GM18498 (cell line): ENCODE measurements around the gene RHBDD1.

Experiments used
- ATAC-seq: cut with Tn5 transposase; IDR thresholded peaks from one replicate; pipeline ENCODE4 v1.9.1; 2021; ENCODE audit warnings: mild to moderate bottlenecking, moderate library complexity; ENCODE audit not compliant: unreplicated experiment

The RHBDD1 gene

DNA sequence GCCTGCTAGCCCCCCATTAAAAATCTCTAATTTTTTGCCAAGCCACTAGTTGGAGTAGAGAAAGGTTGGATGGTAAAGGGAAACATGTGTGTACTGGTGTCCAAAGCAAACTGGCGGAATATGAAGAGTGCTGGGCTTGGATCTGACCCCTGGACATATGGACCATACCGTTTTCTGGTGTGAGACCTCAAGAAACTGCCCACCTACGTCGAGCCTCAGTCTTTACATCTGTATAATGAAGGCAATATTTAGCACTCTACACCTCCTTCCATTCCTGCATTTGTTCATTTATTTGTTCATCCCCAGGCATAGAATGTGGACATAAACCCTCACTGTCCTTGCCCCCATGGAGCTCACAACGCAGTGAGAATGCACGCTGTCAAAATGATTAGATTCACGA is 142.4 kb downstream of the RHBDD1 start:
- ATAC-seq: no peak

GRCh38 chr2:226979004-226979403 is 143.2 kb downstream of the RHBDD1 start:
- no peak for ATAC-seq

- no peak for ATAC-seq
Measured at GRCh38 chr2:226981791-226982326, 146.0 kb downstream of the RHBDD1 start.

DNA sequence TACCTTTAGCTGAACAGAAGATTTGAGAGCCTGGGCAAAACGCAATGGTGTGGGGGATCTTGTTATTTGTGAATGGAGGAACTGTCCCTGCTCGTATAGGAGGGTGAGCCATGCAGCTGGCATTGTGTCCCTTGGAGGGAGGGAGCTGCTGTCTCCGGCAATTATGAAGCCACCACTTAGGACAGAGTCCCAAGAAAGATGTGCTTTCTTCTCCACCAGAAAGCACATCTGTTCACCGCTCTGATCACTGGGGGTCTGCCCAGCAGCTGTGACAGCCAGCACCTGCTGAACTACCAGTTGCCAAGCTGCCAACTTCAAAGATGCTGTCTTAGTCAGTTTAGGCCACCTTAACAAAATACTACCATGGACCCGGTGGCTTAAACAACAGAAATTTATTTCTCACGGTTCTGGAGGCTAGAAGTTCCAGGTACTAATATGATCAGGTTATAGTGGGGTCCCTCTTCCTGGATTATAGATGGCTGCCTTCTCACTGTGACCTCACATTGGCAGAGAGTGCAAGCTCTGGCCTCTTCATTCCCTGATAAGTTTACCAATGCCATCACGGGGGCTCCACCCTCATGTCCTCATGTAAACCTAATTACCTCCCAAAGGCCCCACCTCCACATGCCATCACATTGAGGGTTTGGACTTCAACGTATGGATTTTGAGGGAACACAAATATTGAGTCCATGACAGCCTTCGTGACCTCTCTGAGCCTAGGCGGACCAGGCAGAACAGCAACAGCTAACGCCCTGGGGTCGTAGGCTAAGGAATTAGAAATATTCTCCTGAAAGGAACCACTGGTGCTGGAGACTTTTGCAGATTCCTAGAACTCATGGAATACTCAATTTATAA is 148.3 kb downstream of the RHBDD1 start:
- no peak for ATAC-seq

DNA sequence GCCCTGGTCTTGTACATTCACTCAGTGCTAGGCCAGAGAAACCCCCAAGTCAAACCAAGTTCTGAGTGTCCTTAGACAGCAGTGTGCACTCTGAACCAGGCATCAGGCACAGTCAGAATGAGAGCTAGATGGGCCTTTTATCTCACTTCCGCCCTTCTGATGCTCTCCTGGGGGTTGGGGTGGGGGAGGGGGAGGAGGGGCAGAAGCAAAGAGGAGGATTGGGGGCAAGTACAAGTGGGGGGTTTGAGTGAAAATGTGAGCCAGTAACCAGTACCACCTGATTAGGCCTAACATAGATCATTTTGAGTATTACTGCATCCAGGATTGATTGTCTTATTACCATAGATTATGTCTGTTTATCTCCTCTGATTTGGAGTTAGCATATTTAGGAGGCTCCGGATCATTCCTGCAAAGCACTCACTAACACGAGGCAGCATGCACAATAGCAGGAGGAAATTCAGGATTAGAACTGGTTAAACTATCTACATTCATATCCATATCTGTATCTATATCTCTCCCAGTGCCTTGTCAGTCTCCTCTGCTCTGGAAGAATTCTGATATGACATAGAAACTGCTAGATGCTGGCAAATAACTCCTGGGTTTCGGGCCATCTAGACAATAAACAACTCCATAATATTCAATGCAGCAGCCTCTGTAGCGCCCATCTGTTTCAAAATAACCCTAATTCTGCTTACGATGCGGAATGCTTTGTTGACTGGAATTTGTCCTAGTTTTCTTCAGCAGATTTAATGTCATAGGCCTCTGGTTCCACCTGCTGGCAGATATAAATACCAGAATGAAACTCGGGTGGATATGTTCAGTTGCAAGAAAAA is 149.1 kb downstream of the RHBDD1 start:
- peak; percentile 96 for ATAC-seq

DNA sequence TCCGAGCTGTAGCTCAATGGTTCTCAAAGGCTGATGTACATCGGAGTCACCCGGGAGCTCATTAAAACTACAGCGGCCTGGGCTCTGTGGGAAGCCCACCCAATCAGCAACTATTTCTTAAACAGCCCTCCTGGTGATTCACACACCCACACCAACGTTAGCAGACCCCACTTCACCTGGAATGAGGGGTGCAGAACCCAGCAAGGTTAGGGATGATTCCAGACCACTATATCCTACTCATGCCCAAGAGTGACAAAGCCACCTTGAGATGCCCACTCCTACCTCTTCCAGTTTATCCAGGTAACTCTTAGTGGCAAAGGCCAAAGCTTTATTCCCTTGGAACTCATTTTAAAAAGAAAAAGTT is 149.7 kb downstream of the RHBDD1 start:
- ATAC-seq: no peak

GRCh38 chr2:226991663-226992062 is 155.8 kb downstream of the RHBDD1 start:
- ATAC-seq: no peak

DNA sequence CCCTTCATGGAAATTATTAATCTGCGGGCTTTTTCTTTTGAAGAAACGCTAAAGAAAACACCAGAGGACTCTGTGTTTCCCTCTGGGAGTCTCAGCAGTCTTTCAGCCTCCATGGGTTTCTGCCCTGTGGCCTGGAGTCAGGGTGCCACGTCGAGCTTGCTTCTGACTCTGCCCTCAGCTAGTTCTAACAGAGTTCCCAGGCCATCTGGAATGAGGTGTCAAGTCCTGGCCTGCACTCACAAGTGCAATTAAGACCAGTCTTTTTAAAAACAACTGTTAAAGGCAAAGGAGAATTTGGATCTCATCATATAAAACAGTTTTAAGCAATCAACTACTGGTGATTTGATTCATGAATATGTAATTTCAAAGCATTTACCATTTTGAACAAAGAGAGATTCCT is 157.3 kb downstream of the RHBDD1 start:
- ATAC-seq: no peak

- ATAC-seq: no peak
Measured at GRCh38 chr2:226994775-226995174, 158.9 kb downstream of the RHBDD1 start.

- no peak for ATAC-seq
Measured at GRCh38 chr2:226995625-226996041, 159.8 kb downstream of the RHBDD1 start.

DNA sequence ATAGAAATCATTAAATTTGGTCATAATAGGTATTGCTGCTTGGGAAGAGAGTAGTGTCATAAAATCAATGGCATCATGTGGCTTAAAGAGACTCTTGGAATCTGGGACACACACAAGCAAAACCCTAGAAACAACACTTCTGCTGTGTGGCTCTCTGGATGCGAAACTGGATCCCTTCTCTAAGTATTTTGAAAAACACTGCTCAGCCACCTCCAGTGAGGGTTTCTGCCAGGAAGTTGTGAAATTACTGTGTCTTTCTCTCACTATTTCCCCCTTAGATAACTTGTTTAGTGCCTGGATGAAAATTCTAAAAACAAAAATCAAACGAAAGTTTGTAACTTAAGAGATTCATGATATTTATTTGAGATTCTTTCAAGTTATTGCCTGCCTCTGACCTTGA is 163.8 kb downstream of the RHBDD1 start:
- ATAC-seq: no peak

DNA sequence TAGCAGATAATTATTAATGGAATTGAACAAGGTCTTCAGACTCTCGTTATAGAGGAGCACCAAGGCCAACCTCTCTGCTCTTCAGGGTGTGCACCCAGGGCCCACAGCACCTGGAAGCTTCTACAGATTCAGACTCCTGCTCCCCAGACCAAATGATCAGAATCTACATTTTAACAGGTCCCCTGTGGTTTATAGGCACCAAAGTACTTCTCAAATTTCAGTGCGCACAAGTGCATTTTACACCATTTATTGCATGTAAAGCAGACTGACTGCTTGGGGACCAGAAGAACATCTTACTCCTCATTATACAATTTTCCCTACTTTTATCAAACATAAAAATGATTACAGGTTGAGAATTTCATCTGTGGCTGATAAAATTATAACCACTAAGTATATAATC is 164.3 kb downstream of the RHBDD1 start:
- ATAC-seq: no peak

GRCh38 chr2:227004482-227004881 is 168.6 kb downstream of the RHBDD1 start:
- ATAC-seq: no peak

DNA sequence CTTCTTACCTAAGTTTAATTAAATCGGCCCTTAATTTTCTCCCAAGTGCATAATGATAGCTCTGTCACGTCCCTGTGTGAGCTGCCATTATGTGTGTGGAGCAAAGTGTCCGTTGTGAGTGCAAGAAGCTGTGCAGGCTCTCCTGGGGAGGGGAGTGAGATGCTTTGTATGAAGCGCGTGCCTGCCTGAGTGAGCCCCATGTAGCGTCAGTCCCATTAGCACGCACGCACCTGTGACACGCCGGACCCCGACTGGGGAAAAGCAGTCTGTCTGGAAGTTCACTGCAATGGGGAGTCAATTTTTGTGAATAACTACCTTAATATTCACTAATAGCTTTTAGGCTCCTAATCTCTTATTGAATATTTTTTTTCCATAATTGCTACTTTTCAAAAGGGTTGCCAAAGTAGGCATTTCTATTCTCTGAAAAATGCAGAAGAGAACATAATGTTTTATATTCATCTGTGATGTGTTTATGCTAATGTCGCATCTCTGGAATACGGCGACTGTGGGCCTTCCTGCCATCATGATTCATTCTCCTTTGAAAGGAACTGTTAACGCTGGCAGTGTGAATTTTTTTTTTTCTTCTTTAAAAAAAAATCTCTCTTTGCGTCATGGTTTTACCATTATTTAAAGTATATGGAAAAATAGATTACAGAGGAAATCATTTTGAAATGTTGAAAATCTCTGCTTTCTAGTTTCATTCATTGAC is 170.5 kb downstream of the RHBDD1 start:
- ATAC-seq: no peak

GRCh38 chr2:227007148-227007547 is 171.3 kb downstream of the RHBDD1 start:
- no peak for ATAC-seq

GRCh38 chr2:227007940-227008339 is 172.1 kb downstream of the RHBDD1 start:
- no peak for ATAC-seq

GRCh38 chr2:227010433-227010832 is 174.6 kb downstream of the RHBDD1 start:
- ATAC-seq: no peak

DNA sequence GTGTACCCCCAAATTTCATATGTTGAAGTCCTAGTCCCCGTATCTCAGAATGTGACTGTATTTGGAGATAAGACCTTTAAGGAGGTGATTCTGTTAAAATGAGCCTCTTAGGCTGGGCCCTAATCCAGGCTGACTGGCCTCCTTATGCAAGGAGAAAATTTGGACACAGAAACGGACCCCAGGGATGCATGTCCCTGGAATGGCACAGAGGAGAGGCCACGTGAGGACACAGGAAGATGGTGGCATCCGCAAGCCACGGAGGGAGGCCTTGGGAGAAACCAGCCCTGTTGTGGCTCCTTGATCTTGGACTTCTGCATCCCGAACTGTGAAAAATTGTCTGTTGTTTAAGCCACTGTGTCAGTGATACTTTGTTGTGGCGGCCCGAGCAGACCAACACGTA is 177.5 kb downstream of the RHBDD1 start:
- ATAC-seq: no peak

DNA sequence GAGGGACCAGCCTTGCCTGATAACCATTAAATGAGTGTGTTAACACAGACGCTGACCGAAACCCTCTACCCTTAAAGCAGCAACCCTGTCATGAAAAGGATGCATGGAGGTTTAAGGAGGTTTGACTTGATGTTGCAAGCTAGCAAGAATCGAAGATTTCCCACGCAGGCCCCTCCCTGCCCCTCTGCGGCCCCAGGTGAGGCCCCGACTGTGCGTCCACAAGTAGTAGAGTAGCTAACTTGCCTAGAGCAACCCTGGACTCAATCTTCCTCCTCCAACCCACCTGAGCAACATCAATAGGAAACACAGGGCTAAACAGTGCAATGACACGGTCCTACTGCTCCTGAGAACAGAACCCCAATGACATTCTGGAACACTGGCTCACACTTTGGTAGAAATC is 178.0 kb downstream of the RHBDD1 start:
- no peak for ATAC-seq

GRCh38 chr2:227016894-227017293 is 181.0 kb downstream of the RHBDD1 start:
- no peak for ATAC-seq

GRCh38 chr2:227020416-227020815 is 184.6 kb downstream of the RHBDD1 start:
- ATAC-seq: no peak
